HG03457 (cell line): ENCODE data around the gene AADAT.

Experiments
- ATAC-seq: cut with Tn5 transposase; IDR thresholded peaks from one replicate; pipeline ENCODE4 v1.9.1; 2021; ENCODE audit warnings: moderate number of reproducible peaks; ENCODE audit not compliant: unreplicated experiment

Gene AADAT

DNA sequence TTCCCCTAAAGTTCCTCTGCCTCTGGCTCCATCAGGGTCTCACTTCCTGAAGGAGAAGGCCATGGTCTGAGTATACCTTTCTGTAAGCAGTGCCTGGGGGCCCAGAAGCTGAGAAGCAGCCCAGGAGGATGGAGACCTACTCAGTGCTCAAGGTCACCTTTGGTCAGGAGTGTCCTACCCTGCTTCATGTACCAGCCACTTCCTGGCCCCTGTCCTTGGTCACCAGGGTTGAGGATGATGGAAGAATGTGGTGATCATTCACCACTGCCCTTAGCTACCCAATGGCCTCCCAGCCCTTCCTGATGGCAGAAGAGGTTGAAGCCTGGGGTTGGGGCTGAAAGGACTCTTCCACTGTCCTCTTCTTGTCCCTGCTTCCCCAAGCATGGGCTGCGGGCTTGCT, 54.5 kb downstream of the AADAT start:
- ATAC-seq, result no peak

DNA sequence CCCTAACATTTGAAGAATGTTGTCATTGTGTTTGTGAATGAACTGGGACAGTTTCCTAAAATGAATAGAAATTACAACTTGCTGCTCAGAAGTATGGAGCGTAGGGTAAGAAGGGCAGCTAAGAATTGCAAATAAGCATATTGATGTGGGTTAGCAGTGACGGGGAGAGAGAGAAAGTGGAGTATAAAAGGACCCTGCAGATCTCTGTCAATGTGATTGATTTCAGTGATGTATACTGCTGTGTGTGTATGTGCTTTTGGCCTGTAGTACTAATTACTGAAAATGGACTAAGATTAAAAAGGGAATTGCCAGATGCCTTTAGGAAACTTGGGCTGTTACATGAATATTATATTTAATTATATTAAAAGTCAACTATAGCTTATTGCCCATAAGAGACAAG, 55.8 kb downstream of the AADAT start:
- no peak for ATAC-seq

GRCh38 chr4:170030121-170030520, 59.6 kb downstream of the AADAT start:
- no peak for ATAC-seq

- peak; percentile 60 for ATAC-seq
Observed at GRCh38 chr4:170027181-170027829, 62.5 kb downstream of the AADAT start.

GRCh38 chr4:170026253-170027021, 63.3 kb downstream of the AADAT start, which contains the start of gene MFAP3L:
Gene MFAP3L (minus strand): TSS chr4:170026395. CDS start chr4:170005877, 20,518 bp downstream.
- ATAC-seq, result peak; percentile 80

GRCh38 chr4:170025523-170026252, 64.1 kb downstream of the AADAT start:
- ATAC-seq, result no peak

DNA sequence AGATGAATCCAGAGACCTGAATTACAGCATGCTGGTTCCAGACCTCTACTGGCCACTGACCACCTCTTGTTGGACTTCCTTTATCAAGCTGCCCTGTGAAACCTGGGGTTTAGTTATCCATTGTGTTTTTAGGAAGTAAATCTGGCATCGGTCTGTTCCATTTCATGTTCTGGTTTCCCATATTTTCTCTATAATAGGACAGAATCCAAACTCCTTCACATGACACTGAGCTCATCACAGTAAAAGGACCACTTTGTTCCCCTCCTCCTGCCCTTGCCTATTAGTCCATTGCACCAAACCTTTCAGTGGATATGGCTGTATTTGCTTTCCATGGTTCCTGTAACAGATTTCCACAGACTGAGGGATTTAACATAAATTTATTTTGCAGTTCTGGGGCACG, 67.5 kb downstream of the AADAT start:
- ATAC-seq, result no peak

DNA sequence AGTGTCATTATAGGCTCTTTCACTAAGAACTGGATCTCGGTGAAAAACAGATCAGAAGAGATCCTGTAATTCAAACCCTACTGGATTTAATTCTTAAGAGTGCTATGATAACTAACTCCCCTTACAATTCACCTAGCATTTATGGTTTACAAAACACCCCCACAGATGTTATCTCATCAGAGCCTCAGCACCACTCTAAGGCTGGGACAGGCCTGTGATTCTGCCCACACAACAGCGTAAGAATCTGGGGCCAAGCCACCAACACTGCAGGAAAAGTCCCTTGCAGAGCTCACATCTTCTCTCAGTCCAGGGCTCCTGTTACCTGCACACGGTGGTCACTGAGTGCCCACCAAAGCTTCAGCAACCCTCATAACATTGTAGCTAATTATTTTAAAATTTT, 72.5 kb downstream of the AADAT start:
- ATAC-seq, result no peak

GRCh38 chr4:170015285-170015684, 74.5 kb downstream of the AADAT start:
- ATAC-seq, result no peak

- no peak for ATAC-seq
Observed at GRCh38 chr4:170014359-170015011, 75.3 kb downstream of the AADAT start.

DNA sequence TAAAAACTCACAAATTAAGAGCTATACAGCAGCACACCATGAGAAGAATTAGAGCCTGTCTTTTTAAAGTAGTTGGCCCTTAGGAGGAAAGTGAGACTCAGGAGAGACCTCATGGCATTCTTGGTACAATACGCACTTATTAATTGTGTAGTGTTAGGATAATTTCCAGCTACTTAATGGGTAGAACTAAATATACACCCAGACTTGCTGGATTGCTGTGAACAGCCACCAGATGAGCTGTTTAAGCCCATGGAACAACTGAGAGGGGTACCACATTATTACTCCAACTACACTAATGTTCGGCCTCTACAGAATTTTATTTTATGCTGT, 77.2 kb downstream of the AADAT start:
- no peak for ATAC-seq

DNA sequence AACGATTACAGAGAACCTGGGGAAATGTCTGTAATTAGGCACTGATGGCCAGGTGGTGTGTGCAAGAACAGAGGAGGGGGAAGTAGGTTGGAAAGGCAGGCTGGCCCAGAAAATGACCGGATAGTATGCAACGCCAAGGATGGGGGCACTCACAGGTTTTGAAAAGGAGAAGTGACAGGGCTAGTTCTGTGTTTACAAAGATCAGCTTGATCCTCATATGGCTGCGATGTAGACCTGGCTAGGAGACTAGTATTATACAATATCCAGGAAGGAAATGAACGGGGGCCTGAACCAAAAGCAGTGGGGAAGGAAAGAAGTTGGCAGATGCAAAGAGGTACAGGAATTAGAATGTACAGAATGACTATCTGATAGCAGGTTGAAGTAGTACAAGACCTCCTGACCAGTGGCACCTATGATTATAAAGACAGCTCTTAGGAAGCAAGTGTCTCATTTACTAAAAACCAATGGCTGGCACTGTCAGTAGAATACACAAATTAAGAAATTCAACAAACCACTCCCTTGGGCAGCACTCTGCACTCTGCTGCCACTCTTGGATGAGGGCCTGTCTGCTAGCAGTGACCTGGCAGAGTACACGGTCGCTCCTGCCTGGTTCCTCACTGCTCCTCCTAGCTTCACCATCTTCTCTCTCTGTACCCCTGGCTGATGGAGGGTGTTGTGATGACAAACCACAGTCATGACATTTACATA, 77.7 kb downstream of the AADAT start:
- no peak for ATAC-seq
